Left ventricle myocardium inferior (tissue), 1 donor: ENCODE measurements around the gene ZNF335. TPM values are rescaled to one million over a fixed set of nuclear protein-coding genes. Genes with fewer than 3 reads are reported as not detected.
"Not testable (repeated sequence)": the region's sequence is repeated elsewhere in the genome, so short reads cannot be mapped to it uniquely, and the experiment has no call there.

ENCODE experiments used
- DNase-seq: peaks from one replicate; pipeline ENCODE4 v3.0.0-alpha.2; 2020
- H3K27ac ChIP-seq: fragments of 200-600 bp; replicated peaks from 2 replicates; pipeline ENCODE4 v1.8.0; 2021
- H3K27me3 ChIP-seq: fragments of 200-600 bp; 2 replicates; pipeline ENCODE4 v1.8.0; 2021; ENCODE audit warnings: low read depth
- H3K36me3 ChIP-seq: fragments of 200-600 bp; 2 replicates; pipeline ENCODE4 v1.8.0; 2021
- H3K4me1 ChIP-seq: fragments of 200-600 bp; 2 replicates; pipeline ENCODE4 v1.8.0; 2021
- H3K4me3 ChIP-seq: fragments of 200-600 bp; 2 replicates; pipeline ENCODE4 v1.8.0; 2021; ENCODE audit warnings: mild to moderate bottlenecking, moderate library complexity
- H3K9me3 ChIP-seq: fragments of 200-600 bp; replicated peaks from 2 replicates; pipeline ENCODE4 v1.8.0; 2021
- CTCF ChIP-seq: fragments of 200-600 bp; IDR thresholded peaks from 2 replicates; pipeline ENCODE4 v1.8.0; 2021; ENCODE audit warnings: antibody characterized with exemption, mild to moderate bottlenecking, borderline replicate concordance
- intact Hi-C: fragments of 100-400 bp; cut with micrococcal nuclease; formaldehyde crosslinking; loops from one replicate; pipeline ENCODE4 v1.11.0; 2022
- total RNA-seq: library from RNA; stranded (reverse); fragmentation: NEBNext Ultra II Directional; extraction: Animal tissue kit (Norgen Biotek cat#: 25700); gene quantifications from one replicate; pipeline ENCODE4 v1.2.1, GENCODE V29; 2021
- donor health status: DM: no; HTN: yes; CAD: no; lungs with severe emphysema.

The ZNF335 gene
- total RNA-seq, 1 donor from 2014 or later: 8.1 TPM

- peaks cover 97% of the 10 kb centered on the region for H3K27me3 ChIP-seq
- no peaks in the 10 kb centered on the region for H3K36me3 ChIP-seq
- no peaks in the 10 kb centered on the region for H3K9me3 ChIP-seq
- DNase-seq: no peak
- H3K4me3 ChIP-seq: no peak overlapping the region
- no peak overlapping the region for H3K27ac ChIP-seq
- H3K4me1 ChIP-seq: peaks cover 8% of the 10 kb centered on the region
- intact Hi-C loops: no loop called here
- TF ChIP-seq CTCF: no peak
Measured at GRCh38 chr20:45999557-46000261, 27.7 kb upstream of the ZNF335 start.

GRCh38 chr20:45998761-45999160, 26.8 kb upstream of the ZNF335 start:
- DNase-seq: no peak
- intact Hi-C loops: no loop called here
- Histone ChIP-seq H3K4me3 (no peak overlapping the region), H3K27ac (no peak overlapping the region), H3K36me3 (no peaks in the 10 kb centered on the region), H3K27me3 (peaks cover 96% of the 10 kb centered on the region), H3K4me1 (peaks cover 8% of the 10 kb centered on the region), H3K9me3 (no peaks in the 10 kb centered on the region)
- no peak for TF ChIP-seq CTCF

- intact Hi-C loops: no loop called here
- peaks cover 8% of the 10 kb centered on the region for H3K4me1 ChIP-seq
- H3K27me3 ChIP-seq: peaks cover 96% of the 10 kb centered on the region
- H3K4me3 ChIP-seq: no peak overlapping the region
- no peak for DNase-seq
- TF ChIP-seq CTCF: no peak
- no peak overlapping the region for H3K27ac ChIP-seq
- no peaks in the 10 kb centered on the region for H3K9me3 ChIP-seq
- no peaks in the 10 kb centered on the region for H3K36me3 ChIP-seq
Measured at GRCh38 chr20:45998337-45998736, 26.3 kb upstream of the ZNF335 start.

- Histone ChIP-seq H3K36me3 (no peaks in the 10 kb centered on the region), H3K27ac (no peak overlapping the region), H3K9me3 (no peaks in the 10 kb centered on the region), H3K4me3 (no peak overlapping the region), H3K4me1 (peaks cover 8% of the 10 kb centered on the region), H3K27me3 (peaks cover 96% of the 10 kb centered on the region)
- DNase-seq: no peak
- intact Hi-C loops: no loop called here
- no peak for TF ChIP-seq CTCF
Measured at GRCh38 chr20:45997187-45997586, 25.2 kb upstream of the ZNF335 start.

- H3K4me3 ChIP-seq, H3K9me3 ChIP-seq, intact Hi-C loops, H3K36me3 ChIP-seq, H3K27ac ChIP-seq, H3K4me1 ChIP-seq, DNase-seq: not testable (repeated sequence)
- peaks cover 96% of the 10 kb centered on the region for H3K27me3 ChIP-seq
Measured at GRCh38 chr20:45995495-45996097, 23.6 kb upstream of the ZNF335 start.

GRCh38 chr20:45994761-45995493, 22.9 kb upstream of the ZNF335 start:
- intact Hi-C loops: no loop called here
- DNase-seq: no peak
- Histone ChIP-seq H3K27ac (no peak overlapping the region), H3K27me3 (peaks cover 96% of the 10 kb centered on the region), H3K4me1 (no peaks in the 10 kb centered on the region), H3K9me3 (no peaks in the 10 kb centered on the region), H3K4me3 (no peak overlapping the region), H3K36me3 (no peaks in the 10 kb centered on the region)
- TF ChIP-seq CTCF: no peak
